Pons (tissue), 1 donor: ENCODE results near the gene NOTCH3.
A peak's percentile ranks its signal among the peaks of the same experiment; 100 is the strongest.

Experiments used
- DNase-seq: peaks from one replicate; pipeline ENCODE4 v3.0.0-alpha.2; 2016; ENCODE audit warnings: low spot score

The NOTCH3 gene

GRCh38 chr19:15195371-15196334 lies 5.1 kb downstream of the NOTCH3 start:
- no peak for DNase-seq

- no peak for DNase-seq
These were observed 5.9 kb downstream of the NOTCH3 start for GRCh38 chr19:15194938-15195337.

- no peak for DNase-seq
These were observed 8.8 kb downstream of the NOTCH3 start for GRCh38 chr19:15191982-15192381.

GRCh38 chr19:15191514-15191913 lies 9.3 kb downstream of the NOTCH3 start:
- DNase-seq: no peak

GRCh38 chr19:15188851-15189250 lies 11.9 kb downstream of the NOTCH3 start:
- DNase-seq: no peak

- no peak for DNase-seq
These were observed 13.5 kb downstream of the NOTCH3 start for GRCh38 chr19:15187026-15188007.

- no peak for DNase-seq
These were observed 15.6 kb downstream of the NOTCH3 start for GRCh38 chr19:15185188-15185587.

GRCh38 chr19:15184776-15185175 lies 16.0 kb downstream of the NOTCH3 start:
- no peak for DNase-seq

GRCh38 chr19:15181394-15181793 lies 19.4 kb downstream of the NOTCH3 start:
- DNase-seq: no peak

- no peak for DNase-seq
These were observed 20.1 kb downstream of the NOTCH3 start for GRCh38 chr19:15180451-15181390.

- DNase-seq: no peak
These were observed 22.0 kb downstream of the NOTCH3 start for GRCh38 chr19:15178629-15179308.

GRCh38 chr19:15177269-15178116 lies 23.3 kb downstream of the NOTCH3 start:
- DNase-seq: peak; percentile 36

- DNase-seq: no peak
These were observed 25.2 kb downstream of the NOTCH3 start for GRCh38 chr19:15175609-15176008.

GRCh38 chr19:15173746-15174404 lies 26.9 kb downstream of the NOTCH3 start:
- no peak for DNase-seq

- no peak for DNase-seq
These were observed 30.4 kb downstream of the NOTCH3 start for GRCh38 chr19:15170345-15170744.

GRCh38 chr19:15169541-15170285 lies 31.1 kb downstream of the NOTCH3 start:
- no peak for DNase-seq

GRCh38 chr19:15166700-15167099 lies 34.1 kb downstream of the NOTCH3 start:
- DNase-seq: no peak
